ENCODE results near the gene TNK1. TPM values are rescaled to one million over a fixed set of nuclear protein-coding genes. Genes with fewer than 3 reads are reported as not detected.
A peak's percentile ranks its signal among the peaks of the same experiment; 100 is the strongest.

Gene TNK1
- total RNA-seq, 1 donor from 2014 or later, result 11.7 TPM

DNA sequence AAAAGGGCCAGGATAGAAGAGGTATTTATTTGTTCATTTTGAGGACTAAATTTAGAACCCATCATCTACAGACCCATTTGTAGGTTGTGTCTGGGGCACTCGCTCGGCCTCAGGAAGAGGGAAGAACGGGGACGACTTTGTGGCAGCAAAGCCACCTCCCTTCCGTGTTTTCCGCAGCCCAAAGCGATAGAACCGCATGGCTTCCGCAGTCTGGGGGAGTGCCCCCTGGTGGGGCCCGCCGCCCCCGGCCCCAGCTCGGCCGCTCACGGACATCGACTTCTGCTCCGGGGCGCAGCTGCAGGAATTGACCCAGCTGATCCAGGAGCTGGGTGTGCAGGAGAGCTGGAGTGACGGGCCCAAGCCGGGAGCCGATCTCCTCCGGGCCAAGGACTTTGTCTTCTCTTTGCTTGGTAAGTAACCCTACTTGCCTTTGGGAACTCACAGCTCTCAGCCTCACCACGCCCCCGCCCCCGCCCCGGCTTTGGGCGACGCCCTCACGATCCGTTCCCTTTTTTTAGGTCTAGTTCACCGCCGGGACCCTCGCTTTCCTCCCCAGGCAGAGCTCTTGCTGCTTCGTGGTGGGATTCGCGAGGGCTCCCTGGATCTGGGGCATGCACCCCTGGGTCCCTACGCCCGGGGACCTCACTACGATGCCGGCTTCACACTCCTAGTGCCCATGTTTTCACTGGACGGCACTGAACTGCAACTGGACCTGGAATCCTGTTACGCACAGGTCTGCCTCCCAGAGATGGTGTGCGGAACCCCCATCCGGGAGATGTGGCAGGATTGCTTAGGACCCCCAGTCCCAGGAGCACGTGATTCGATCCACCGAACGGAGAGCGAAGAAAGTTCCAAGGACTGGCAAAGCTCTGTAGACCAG is 55.0 kb downstream of the TNK1 start:
- DNase-seq (ENCODE audit: low spot score), result peak; percentile 29

DNA sequence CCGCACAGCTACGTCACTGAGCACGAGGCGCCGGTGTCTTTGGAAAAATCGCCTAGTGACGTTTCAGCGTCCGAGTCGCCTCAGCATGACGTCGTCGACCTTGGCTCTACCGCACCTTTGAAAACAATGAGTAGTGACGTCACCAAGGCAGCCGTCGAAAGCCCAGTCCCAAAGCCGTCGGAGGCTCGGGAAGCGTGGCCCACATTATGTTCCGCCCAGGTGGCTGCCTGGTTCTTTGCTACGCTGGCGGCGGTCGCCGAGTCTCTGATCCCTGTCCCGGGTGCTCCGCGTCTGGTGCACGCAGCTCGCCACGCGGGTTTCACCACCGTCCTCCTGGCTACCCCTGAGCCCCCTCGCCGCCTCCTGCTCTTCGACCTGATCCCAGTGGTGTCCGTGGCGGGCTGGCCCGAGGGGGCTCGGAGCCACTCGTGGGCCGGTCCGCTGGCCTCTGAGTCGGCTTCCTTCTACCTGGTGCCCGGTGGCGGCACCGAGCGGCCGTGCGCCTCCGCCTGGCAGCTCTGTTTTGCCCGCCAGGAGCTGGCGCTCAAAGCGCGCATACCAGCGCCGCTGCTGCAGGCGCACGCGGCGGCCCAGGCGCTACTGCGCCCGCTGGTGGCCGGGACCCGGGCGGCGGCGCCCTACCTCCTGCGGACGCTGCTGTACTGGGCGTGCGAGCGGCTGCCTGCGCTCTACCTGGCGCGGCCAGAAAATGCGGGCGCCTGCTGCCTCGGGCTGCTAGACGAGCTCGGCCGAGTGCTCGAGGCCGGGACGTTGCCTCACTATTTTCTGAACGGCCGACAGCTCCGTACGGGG is 55.9 kb downstream of the TNK1 start:
- peak; percentile 82 for DNase-seq (ENCODE audit: low spot score)

DNA sequence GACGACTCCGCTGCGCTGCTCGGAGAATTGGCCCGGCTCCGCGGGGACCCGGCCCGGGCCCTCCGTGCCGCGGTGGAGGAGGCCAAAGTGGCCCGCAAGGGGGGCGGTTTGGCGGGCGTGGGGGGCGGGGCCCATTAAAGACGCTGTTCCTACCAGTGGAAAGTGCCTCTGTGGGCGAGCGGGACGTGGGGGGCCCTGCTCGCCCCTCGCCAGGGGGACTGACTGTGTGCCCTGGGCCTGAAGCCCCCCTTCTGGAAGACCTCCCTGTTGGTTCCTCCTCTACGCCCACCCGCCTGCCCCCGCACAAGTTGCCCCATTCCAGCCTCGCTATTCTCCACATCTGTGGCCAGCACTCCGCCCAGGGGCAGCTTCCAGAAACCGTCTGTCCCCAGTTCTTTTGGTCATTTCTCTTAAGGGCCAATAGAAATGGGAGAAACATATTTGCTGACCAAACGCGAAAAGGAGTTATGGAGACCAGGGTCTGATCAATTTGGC is 56.5 kb downstream of the TNK1 start:
- DNase-seq (ENCODE audit: low spot score), result no peak

DNA sequence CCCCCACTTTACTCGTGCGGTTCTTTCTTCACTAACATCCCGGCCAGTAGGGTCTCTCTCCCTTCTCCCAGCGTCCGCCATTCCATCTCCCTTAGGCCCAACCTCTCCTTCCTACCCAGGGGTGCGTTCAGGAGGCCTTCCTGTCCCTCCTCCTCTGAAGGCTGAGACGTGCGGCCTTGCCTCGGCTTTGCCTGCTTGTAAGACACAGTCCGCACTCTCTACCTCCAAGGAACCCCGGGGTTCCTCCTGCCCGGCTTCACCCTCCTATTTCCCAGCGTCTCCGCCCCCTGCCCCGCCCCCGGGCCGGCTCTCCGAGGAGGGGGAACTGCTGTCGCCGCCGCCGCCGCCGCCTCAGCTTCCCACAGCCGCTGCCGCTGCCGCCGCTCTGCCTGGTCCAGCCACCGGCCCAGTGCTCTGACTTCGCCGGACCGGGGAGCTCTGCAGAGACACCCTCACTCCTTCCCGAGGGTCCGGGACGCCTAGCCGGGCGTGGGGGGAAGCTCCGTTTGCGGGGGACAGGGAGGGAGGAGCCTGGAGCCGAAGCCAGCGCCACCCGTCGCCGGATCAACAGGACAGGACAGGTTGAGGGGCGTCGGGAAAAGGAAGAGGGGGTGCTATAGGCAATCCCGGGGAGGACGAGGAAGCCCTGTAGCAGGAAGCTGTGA is 57.2 kb downstream of the TNK1 start:
- DNase-seq (ENCODE audit: low spot score), result peak; percentile 53

DNA sequence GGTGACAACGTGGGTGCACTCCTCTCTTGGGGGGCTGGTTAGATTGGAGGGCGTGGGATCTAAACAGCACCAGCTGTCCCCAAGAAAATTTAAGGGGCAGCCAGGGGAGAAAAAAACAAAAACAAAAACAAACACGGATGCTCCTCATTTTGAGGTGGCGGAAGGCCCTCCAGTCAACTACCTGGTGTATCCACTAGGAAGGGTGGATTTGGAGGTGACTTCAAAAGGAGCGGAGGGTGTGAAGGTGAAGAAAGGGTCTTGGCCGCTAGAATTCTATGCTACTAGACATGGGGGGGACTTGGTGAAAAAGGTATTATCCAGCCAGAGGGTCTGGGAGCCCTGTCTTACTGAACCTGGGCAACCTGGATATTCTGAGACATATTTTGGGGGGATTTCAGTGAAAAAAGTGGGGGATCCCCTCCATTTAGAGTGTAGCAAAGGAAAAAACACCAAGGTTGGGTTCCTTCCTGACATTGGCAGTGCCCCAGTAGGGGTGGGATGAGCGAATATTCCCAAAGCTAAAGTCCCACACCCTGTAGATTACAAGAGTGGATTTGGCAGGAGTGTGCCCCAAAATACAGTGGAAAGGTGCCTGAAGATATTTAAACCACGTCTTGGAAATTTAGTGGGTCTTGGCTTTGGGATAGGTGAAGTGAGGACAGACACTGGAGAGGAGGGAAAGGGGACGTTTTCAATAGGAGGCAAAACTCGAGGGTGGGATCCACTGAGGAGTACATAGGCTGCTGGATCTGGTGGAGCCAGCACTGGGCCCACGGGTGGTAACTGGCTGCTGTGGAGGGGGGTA is 58.0 kb downstream of the TNK1 start:
- no peak for DNase-seq (ENCODE audit: low spot score)

Other genes starting within 250 kb of the TNK1 start
- gene ASGR1, start 201.7 kb upstream of the TNK1 start, total RNA-seq, result 5.0 TPM
- 36.5 TPM for gene DLG4, start 161.3 kb upstream of the TNK1 start, total RNA-seq
- 914 TPM for gene ACADVL, start 161.2 kb upstream of the TNK1 start, total RNA-seq
- gene DVL2, start 146.6 kb upstream of the TNK1 start, total RNA-seq, result 60.9 TPM
- gene PHF23, start 141.6 kb upstream of the TNK1 start, total RNA-seq, result 32.3 TPM
- gene GABARAP, start 138.6 kb upstream of the TNK1 start, total RNA-seq, result 587 TPM
- 107 TPM for gene CTDNEP1, start 129.4 kb upstream of the TNK1 start, total RNA-seq
- 47.9 TPM for gene ELP5, start 128.9 kb upstream of the TNK1 start, total RNA-seq
- 248 TPM for gene CLDN7, start 118.6 kb upstream of the TNK1 start, total RNA-seq
- gene SLC2A4, start 99.4 kb upstream of the TNK1 start, total RNA-seq, result 7.6 TPM
- 1.4 TPM for gene YBX2, start 86.5 kb upstream of the TNK1 start, total RNA-seq
- 233 TPM for gene EIF5A, start 73.5 kb upstream of the TNK1 start, total RNA-seq
- 71.8 TPM for gene GPS2, start 65.7 kb upstream of the TNK1 start, total RNA-seq
- gene NEURL4, start 51.8 kb upstream of the TNK1 start, total RNA-seq, result 50.3 TPM
- 24.2 TPM for gene ACAP1, start 44.6 kb upstream of the TNK1 start, total RNA-seq
- 15.3 TPM for gene KCTD11, start 28.9 kb upstream of the TNK1 start, total RNA-seq
- gene TMEM95, start 25.9 kb upstream of the TNK1 start, total RNA-seq, result not detected
- gene PLSCR3, start 13.4 kb downstream of the TNK1 start, total RNA-seq, result 39.7 TPM
- gene TMEM256, start 23.0 kb downstream of the TNK1 start, total RNA-seq, result 67.5 TPM
- gene NLGN2, start 26.8 kb downstream of the TNK1 start, total RNA-seq, result 35.2 TPM
- not detected for gene SPEM1, start 39.2 kb downstream of the TNK1 start, total RNA-seq
- not detected for gene SPEM2, start 44.5 kb downstream of the TNK1 start, total RNA-seq
- gene SPEM3, start 47.8 kb downstream of the TNK1 start, total RNA-seq, result not detected
- gene TMEM102, start 54.3 kb downstream of the TNK1 start, total RNA-seq, result 14.3 TPM
- gene FGF11, start 58.4 kb downstream of the TNK1 start, total RNA-seq, result 2.7 TPM
- 10.0 TPM for gene CHRNB1, start 64.0 kb downstream of the TNK1 start, total RNA-seq
- 82.8 TPM for gene ZBTB4, start 98.5 kb downstream of the TNK1 start, total RNA-seq
- not detected for gene SLC35G6, start 100.4 kb downstream of the TNK1 start, total RNA-seq
- gene POLR2A, start 103.3 kb downstream of the TNK1 start, total RNA-seq, result 133 TPM
- gene TNFSF12, start 168.0 kb downstream of the TNK1 start, total RNA-seq, result 81.5 TPM
- gene TNFSF13, start 177.7 kb downstream of the TNK1 start, total RNA-seq, result 120 TPM
- 46.6 TPM for gene SENP3, start 180.8 kb downstream of the TNK1 start, total RNA-seq
- 75.3 TPM for gene CD68, start 198.5 kb downstream of the TNK1 start, total RNA-seq
- gene MPDU1, start 202.8 kb downstream of the TNK1 start, total RNA-seq, result 76.4 TPM
- 3.1 TPM for gene SOX15, start 209.0 kb downstream of the TNK1 start, total RNA-seq
- gene FXR2, start 233.8 kb downstream of the TNK1 start, total RNA-seq, result 39.3 TPM
- 120 TPM for gene SAT2, start 246.7 kb downstream of the TNK1 start, total RNA-seq
- gene SHBG, start 249.0 kb downstream of the TNK1 start, total RNA-seq, result 0.89 TPM

Measured in mucosa of gallbladder (tissue), 1 donor.